Stimulated activated CD8-positive, alpha-beta memory T cell treated with anti-CD3 and anti-CD28 coated beads, Interleukin-12 subunit alpha, Interleukin-12 subunit beta, amount 100 ng/mL, for 1 hour (primary cell): ENCODE results near the gene MYO18A.
"Not testable (repeated sequence)": the region's sequence is repeated elsewhere in the genome, so short reads cannot be mapped to it uniquely, and the experiment has no call there.

Experiments used
- DNase-seq: peaks from one replicate; pipeline ENCODE4 v3.0.0-alpha.2; 2020; ENCODE audit warnings: low read depth

The MYO18A gene

DNA sequence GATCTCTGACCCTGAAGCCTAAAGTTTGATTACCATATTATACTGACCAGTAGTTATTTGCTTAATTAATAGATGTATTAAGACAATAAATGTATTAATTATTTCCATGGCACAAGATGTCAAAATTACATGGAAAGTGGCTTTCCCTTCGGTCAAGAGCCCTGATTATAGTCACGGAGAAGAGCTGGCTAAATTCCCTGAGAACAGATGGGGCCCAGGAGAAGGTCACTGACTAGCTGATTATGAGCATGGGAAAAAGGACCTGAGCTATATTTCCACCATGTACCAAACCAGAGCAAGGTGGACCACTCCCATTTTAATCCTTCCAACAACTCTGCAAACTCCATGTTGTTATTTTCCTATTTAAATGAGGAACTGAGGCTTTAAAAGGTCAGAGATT, 12.9 kb upstream of the MYO18A start:
- DNase-seq, result no peak

GRCh38 chr17:29190592-29191207, 10.5 kb upstream of the MYO18A start:
- DNase-seq, result no peak

DNA sequence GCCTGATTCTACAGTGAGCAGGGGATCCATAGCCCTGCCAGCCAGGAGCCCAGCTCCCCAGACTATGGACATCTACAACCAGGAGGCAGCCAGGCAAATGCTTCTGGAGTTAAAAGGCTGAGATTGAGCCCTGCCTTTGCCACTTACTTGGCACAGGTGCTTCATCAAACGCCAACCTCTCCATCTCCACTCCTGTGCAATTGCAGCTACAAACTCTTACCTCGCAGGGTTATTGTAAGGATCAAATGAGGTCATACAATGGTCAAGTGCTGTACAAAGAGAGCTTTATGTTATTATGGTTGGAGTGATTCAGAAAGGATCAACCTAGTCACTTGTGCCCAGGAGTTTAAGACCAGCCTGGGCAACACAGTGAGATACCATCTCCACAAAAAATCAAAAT, 9.8 kb upstream of the MYO18A start:
- no peak for DNase-seq

- no peak for DNase-seq
These were observed 9.2 kb upstream of the MYO18A start for GRCh38 chr17:29189355-29189754.

- DNase-seq, result no peak
These were observed 1.0 kb upstream of the MYO18A start for GRCh38 chr17:29181226-29181625.

DNA sequence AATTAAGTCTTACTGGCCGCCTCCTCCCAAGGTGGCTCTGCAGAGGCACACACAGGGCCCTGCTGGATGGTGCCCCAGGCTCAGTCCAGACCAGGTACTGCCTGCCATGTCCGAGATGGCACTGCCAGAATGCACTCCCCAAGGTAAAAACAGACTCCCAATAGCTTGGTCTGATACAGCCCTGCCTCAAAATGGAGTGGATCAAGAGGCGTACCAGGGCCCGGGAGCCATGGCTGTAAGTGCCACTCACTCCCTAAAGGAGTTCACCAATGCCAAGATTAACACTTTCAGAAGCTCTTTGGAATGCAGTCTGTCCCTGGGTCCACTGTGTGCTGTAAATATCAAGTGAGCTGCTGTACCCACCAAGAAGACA, 576 bp upstream of the MYO18A start:
- no peak for DNase-seq

DNA sequence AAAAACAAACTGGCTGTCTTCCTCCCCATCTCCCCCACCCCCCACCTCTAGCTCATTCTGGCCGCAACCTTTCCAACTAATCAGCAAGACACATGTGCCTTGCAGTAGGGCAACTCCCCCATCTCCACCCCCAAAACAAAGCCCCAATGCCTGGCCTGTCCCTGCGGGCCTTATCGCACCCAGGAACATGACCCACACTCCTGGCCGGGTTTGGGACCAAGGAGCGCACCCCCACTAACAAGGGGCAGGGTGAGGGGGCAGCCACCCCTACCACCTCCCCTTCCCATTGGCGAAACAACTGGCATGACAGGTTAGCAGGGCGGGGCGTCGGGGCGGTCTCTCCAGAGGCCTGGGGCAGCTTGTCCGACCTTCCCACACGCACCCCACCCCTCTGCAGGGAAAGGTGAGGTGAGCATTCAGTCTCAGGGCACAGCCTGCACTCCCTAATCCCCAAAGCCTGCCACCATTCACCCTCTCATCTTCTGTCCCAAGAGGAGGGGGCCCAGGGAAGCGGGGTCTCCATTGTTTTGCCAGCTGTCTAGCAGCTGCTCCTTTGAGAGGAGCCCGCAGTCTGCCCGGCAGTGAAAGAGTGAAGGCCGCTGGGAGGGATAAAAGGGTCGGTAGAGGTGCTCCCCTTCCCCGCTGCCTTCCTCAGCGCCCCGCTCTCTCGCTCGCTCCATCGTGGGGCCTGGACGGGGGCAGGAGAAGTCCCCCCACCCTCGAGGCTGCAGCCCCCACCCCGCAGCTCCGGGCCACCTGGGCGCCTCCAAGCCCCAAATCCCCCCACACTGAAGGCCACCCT, 765 bp downstream of the MYO18A start:
- DNase-seq, result no peak

GRCh38 chr17:29178750-29179231, 1.4 kb downstream of the MYO18A start:
- no peak for DNase-seq

- DNase-seq, result no peak
These were observed 2.1 kb downstream of the MYO18A start for GRCh38 chr17:29177871-29178749.

DNA sequence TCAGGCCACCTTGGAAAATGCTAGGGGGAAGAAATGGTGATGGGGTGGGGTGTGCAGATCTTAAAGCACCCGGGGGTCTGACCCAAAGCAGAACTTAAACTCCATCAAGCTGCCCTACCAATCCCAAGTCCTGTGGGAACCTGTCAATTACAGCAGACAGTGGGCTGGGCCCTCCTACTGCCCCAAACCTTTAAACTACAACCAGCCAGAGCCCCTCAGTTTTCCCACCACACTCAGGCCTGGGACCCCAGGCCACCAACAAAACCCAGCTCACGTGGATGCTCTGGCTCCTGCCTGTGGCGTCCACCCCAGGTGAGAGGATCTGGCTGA, 2.7 kb downstream of the MYO18A start:
- no peak for DNase-seq

- no peak for DNase-seq
These were observed 3.4 kb downstream of the MYO18A start for GRCh38 chr17:29176558-29177351.

DNA sequence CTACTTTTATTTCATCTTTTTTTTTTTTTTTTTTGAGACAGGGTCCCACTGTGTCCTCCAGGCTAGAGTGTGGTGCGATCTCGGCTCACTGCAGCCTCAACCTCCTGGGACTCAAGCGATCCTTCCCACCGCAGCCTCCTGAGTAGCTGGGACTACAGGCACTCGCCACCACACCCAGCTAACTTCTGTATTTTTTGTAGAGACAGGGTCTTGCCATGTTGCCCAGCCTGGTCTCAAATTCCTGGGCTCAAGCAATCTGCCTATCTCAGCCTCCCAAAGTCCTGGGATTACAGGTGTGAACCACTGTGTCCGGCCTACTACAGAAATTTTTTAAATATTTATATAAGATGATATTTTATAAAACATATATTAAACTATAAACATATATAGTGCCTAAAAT, 4.8 kb downstream of the MYO18A start:
- no peak for DNase-seq

DNA sequence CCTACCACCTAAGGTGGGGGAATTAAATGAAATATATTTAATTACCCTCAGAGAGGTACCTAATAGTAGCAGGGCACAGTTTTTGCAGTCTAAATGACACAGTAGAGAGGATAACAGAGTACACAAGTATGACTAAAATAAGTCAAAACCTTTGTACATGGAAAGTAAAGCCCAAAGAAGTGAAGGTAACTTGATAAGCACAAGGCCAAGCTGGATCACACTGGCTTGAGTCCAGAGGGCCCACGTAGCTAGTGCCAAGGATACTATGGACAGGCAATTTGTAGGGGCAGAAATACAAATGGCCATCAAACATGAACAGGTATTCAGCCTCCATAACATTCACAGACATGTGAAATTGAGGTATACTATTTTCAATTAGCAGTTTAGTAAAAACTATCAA, 7.6 kb downstream of the MYO18A start:
- DNase-seq, result no peak

GRCh38 chr17:29170682-29171081, 9.5 kb downstream of the MYO18A start:
- no peak for DNase-seq

- no peak for DNase-seq
These were observed 10.2 kb downstream of the MYO18A start for GRCh38 chr17:29169806-29170591.

DNA sequence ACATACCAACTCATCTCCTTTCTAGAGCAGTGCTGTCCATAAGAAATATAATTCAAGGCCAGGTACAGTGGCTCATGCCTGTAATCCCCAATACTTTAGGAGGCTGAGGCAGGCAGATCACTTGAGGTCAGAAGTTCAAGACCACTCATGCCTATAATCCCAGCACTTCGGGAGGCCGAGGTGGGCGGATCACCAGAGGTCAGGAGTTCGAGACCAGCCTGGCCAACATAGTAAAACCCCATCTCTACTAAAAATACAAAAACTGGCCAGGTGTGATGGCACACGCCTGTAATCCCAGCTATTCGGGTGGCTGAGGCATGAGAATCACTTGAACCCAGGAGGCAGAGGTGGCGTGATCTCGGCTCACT, 11.5 kb downstream of the MYO18A start:
- DNase-seq, result not testable (repeated sequence)

DNA sequence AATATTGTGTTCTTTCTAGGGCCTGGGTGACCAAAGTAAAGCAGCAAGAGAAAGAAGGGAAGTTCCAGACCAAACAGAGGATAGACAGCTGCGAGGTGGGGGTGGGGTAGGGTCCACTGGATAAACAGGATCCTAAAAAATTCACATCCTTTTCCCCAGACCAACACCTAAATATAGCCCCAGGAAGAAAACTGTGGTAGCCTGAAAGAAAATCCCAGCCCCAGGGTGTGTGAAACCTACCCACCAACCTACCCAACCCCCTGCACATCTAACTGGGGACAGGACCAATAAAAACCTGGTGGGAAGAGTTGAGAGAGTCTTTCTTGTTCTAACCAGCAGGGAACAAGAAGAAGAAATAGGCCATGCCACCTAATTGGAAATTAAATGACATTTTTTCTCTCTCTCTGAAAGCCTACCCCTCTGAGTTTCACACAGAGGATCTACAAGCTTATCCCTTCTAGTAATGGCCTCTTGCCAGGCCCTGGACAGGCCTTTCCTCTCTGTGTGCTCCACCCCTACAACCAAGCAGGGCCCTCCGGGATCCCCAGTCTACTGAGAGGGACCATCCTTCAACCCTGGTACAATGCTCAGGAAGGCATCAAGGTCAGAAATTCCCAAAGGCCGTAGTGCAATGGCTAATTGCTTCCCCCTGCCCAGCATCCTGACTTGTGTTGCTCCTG, 12.0 kb downstream of the MYO18A start:
- no peak for DNase-seq

DNA sequence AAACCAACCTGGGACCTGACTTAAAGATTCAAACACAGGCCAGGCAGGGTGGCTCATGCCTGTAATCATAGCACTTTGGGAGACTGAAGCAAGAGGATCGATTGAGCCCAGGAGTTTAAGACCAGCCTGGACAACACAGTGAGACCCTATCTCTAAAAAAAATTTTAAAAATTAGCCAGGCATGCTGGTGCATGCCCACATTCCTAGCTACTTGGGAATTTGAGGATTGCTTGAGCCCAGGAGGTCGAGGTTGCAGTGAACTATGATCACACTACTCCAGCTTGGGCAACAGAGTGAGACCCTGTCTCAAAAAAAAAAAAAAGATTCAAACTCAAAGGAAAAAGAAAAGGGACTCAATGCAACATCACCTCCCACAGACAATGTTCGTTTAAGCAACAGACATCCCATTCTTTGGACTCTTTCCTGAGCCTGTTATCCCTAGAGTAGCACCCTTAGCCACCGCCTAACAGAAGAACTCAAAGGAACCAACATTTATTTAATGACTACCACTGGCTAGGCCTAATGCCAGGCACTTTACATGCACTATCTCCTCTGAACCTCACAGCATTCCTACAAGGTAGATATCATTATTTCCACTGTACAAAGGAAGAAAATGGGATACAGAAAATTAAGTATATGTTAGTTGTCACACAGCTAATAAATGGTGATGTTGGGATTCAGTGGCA, 12.7 kb downstream of the MYO18A start:
- DNase-seq, result no peak

DNA sequence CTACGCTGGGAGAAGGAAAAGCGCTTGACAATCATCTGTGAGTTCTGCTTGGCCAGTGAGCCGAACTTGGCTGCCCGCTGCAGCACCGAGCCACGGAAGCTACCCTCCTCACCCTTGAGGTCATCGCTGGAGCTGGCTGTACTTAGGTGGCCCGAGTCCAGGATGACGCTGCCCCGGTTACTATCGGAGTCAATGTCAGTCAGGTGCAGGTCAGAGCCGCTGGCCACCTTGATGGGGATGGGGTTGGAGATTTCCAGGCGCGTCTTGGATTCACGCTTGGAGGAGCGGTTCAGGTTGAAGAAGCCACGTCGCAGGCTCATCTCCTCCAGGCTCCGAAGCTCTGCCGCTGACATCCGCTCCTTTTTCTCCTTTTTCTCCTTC, 13.7 kb downstream of the MYO18A start:
- DNase-seq, result no peak

- no peak for DNase-seq
These were observed 14.2 kb downstream of the MYO18A start for GRCh38 chr17:29165800-29166506.
